Activated CD4-positive, alpha-beta T cell treated with anti-CD3 and anti-CD28 coated beads, Interleukin-2, amount 50 U/mL, for 1 hour (primary cell): ENCODE measurements around the gene NELL2.

Experiments
- DNase-seq: peaks from one replicate; pipeline ENCODE4 v3.0.0-alpha.2; 2020

Gene NELL2

GRCh38 chr12:44526655-44527182 lies 349.4 kb downstream of the NELL2 start:
- no peak for DNase-seq

GRCh38 chr12:44525806-44526654 lies 350.1 kb downstream of the NELL2 start:
- DNase-seq, result no peak

GRCh38 chr12:44523828-44524227 lies 352.3 kb downstream of the NELL2 start:
- DNase-seq, result no peak

- no peak for DNase-seq
Observed at GRCh38 chr12:44521702-44522101, 354.4 kb downstream of the NELL2 start.

- no peak for DNase-seq
Observed at GRCh38 chr12:44519931-44520330, 356.2 kb downstream of the NELL2 start.

- no peak for DNase-seq
Observed at GRCh38 chr12:44511289-44511688, 364.8 kb downstream of the NELL2 start.

GRCh38 chr12:44510510-44510909 lies 365.6 kb downstream of the NELL2 start:
- DNase-seq, result no peak

GRCh38 chr12:44510076-44510475 lies 366.0 kb downstream of the NELL2 start:
- DNase-seq, result no peak

GRCh38 chr12:44509471-44509870 lies 366.6 kb downstream of the NELL2 start:
- DNase-seq, result no peak

- no peak for DNase-seq
Observed at GRCh38 chr12:44507461-44507860, 368.7 kb downstream of the NELL2 start.

GRCh38 chr12:44504799-44505198 lies 371.3 kb downstream of the NELL2 start:
- no peak for DNase-seq

GRCh38 chr12:44503329-44503728 lies 372.8 kb downstream of the NELL2 start:
- no peak for DNase-seq

GRCh38 chr12:44502681-44503080 lies 373.4 kb downstream of the NELL2 start:
- no peak for DNase-seq

- no peak for DNase-seq
Observed at GRCh38 chr12:44500423-44500822, 375.7 kb downstream of the NELL2 start.

- no peak for DNase-seq
Observed at GRCh38 chr12:44497044-44497443, 379.1 kb downstream of the NELL2 start.

- no peak for DNase-seq
Observed at GRCh38 chr12:44490181-44490580, 385.9 kb downstream of the NELL2 start.

- DNase-seq, result no peak
Observed at GRCh38 chr12:44488180-44488579, 387.9 kb downstream of the NELL2 start.

GRCh38 chr12:44484862-44485261 lies 391.3 kb downstream of the NELL2 start:
- DNase-seq, result no peak

GRCh38 chr12:44477331-44477980 lies 398.7 kb downstream of the NELL2 start:
- DNase-seq, result no peak

GRCh38 chr12:44476683-44477082 lies 399.4 kb downstream of the NELL2 start:
- DNase-seq, result no peak

- DNase-seq, result no peak
Observed at GRCh38 chr12:44465139-44465538, 411.0 kb downstream of the NELL2 start.

GRCh38 chr12:44464180-44464579 lies 411.9 kb downstream of the NELL2 start:
- no peak for DNase-seq

GRCh38 chr12:44462729-44463128 lies 413.4 kb downstream of the NELL2 start:
- no peak for DNase-seq

- DNase-seq, result no peak
Observed at GRCh38 chr12:44460261-44460660, 415.9 kb downstream of the NELL2 start.
